Calu3 (cell line): ENCODE measurements around the gene PAK1. TPM values are rescaled to one million over a fixed set of nuclear protein-coding genes. Genes with fewer than 3 reads are reported as not detected.

Experiments
- BruUV-seq: library from RNA; stranded (reverse); fragments of 400-500 nt; replicated peaks from 2 replicates; lab custom pipeline; 2021; lab: Mats Ljungman, UMichigan
- CTCF ChIA-PET: fragments of 300-600 bp; sonication (Branson Sonifier 250); formaldehyde crosslinking; loops from one replicate; lab custom pipeline; 2022; ENCODE audit warnings: antibody characterized with exemption; lab: Charles Lee
- DNase-seq: peaks from one replicate; pipeline ENCODE4 v3.0.0; 2022
- H3K27ac Mint-ChIP-seq: one replicate; pipeline ENCODE4 v1.8.0; 2022; ENCODE audit warnings: mixed read lengths; ENCODE audit not compliant: unreplicated experiment
- H3K27me3 Mint-ChIP-seq: one replicate; pipeline ENCODE4 v1.8.0; 2022; ENCODE audit warnings: mixed read lengths; ENCODE audit not compliant: unreplicated experiment
- H3K36me3 Mint-ChIP-seq: one replicate; pipeline ENCODE4 v1.8.0; 2022; ENCODE audit warnings: mild to moderate bottlenecking, moderate library complexity, mixed read lengths; ENCODE audit not compliant: insufficient read depth, unreplicated experiment
- H3K4me1 Mint-ChIP-seq: one replicate; pipeline ENCODE4 v1.8.0; 2022; ENCODE audit warnings: mild to moderate bottlenecking, low read depth, mixed read lengths; ENCODE audit not compliant: unreplicated experiment
- H3K4me3 Mint-ChIP-seq: one replicate; pipeline ENCODE4 v1.8.0; 2022; ENCODE audit warnings: mild to moderate bottlenecking, low read depth, moderate library complexity, mixed read lengths; ENCODE audit not compliant: unreplicated experiment
- H3K9me3 Mint-ChIP-seq: one replicate; pipeline ENCODE4 v1.8.0; 2022; ENCODE audit warnings: low read depth, mixed read lengths; ENCODE audit not compliant: unreplicated experiment
- CTCF ChIP-seq: fragments of 200-600 bp; IDR thresholded peaks from one replicate; pipeline ENCODE4 v1.8.0; 2022; ENCODE audit warnings: antibody characterized with exemption; ENCODE audit not compliant: unreplicated experiment
- intact Hi-C: fragments of 100-400 bp; cut with micrococcal nuclease; formaldehyde crosslinking; loops from one replicate; pipeline ENCODE4 v1.10.0; 2022; ENCODE audit not compliant: unreplicated experiment
- total RNA-seq: library from RNA; stranded (reverse); gene quantifications from 2 replicates; pipeline ENCODE4 v1.2.3, GENCODE V29; 2022

Gene PAK1
- total RNA-seq, 1 experiment from 2014 or later: 58.5 TPM

- Mint-ChIP-seq H3K9me3 (no peaks in the 10 kb centered on the region), H3K4me3 (no peak overlapping the region), H3K27me3 (no peaks in the 10 kb centered on the region), H3K36me3 (no peaks in the 10 kb centered on the region), H3K27ac (no peak overlapping the region), H3K4me1 (peaks cover 19% of the 10 kb centered on the region)
- BruUV-seq: no TSS peak
- intact Hi-C loops: no loop called here
- no peak for TF ChIP-seq CTCF
- CTCF ChIA-PET: interaction anchor here (0.7 kb wide), 1 partner anchor 234 kb away, joined by 3 read pairs; no protein-coding TSS in a partner anchor
- no peak for DNase-seq
These were observed 18.8 kb downstream of the PAK1 start for GRCh38 chr11:77454867-77455655.

- H3K27ac Mint-ChIP-seq: no peak overlapping the region
- CTCF ChIA-PET: no interaction called here
- intact Hi-C loops: no loop called here
These were observed 23.7 kb downstream of the PAK1 start for GRCh38 chr11:77450227-77450626.

GRCh38 chr11:77449784-77450183 lies 24.1 kb downstream of the PAK1 start:
- CTCF ChIA-PET: no interaction called here
- intact Hi-C loops: no loop called here
- DNase-seq: no peak
- Mint-ChIP-seq H3K36me3 (no peaks in the 10 kb centered on the region), H3K27me3 (no peaks in the 10 kb centered on the region), H3K27ac (no peak overlapping the region), H3K4me3 (no peak overlapping the region), H3K9me3 (no peaks in the 10 kb centered on the region), H3K4me1 (peaks cover 24% of the 10 kb centered on the region)
- no TSS peak for BruUV-seq
- TF ChIP-seq CTCF: no peak

More at GRCh38 chr11:77450227-77450626, 23.7 kb downstream of the PAK1 start:
- Mint-ChIP-seq H3K27me3 (no peaks in the 10 kb centered on the region), H3K4me1 (peaks cover 19% of the 10 kb centered on the region), H3K36me3 (no peaks in the 10 kb centered on the region), H3K4me3 (no peak overlapping the region), H3K9me3 (no peaks in the 10 kb centered on the region)
- no TSS peak for BruUV-seq
- no peak for TF ChIP-seq CTCF
- DNase-seq: no peak

- Mint-ChIP-seq H3K36me3 (no peaks in the 10 kb centered on the region), H3K9me3 (no peaks in the 10 kb centered on the region), H3K4me3 (no peak overlapping the region), H3K4me1 (peaks cover 26% of the 10 kb centered on the region), H3K27ac (no peak overlapping the region), H3K27me3 (no peaks in the 10 kb centered on the region)
- no peak for TF ChIP-seq CTCF
- DNase-seq: no peak
- no TSS peak for BruUV-seq
- CTCF ChIA-PET: no interaction called here
- intact Hi-C loops: no loop called here
These were observed 24.8 kb downstream of the PAK1 start for GRCh38 chr11:77449060-77449521.
